ENCODE data around the gene PKD1.

GRCh38 chr16:2115591-2115973 lies 20.1 kb downstream of the PKD1 start:
- TF ChIP-seq CTCF (IDR thresholded peaks at IDR 0.05 in 4 of 5, conservative IDR thresholded peaks at IDR 0.05 in 1 of 5) = no peak
- TF ChIP-seq POLR2A (IDR thresholded peaks at IDR 0.05) = no peak
